GM20431 (cell line): ENCODE measurements around the gene TTC7B.

Experiments
- in situ Hi-C: fragments of 300-500 bp; cut with MseI, MboI; formaldehyde crosslinking; loops from one replicate; pipeline ENCODE4 v1.15.0; 2020; ENCODE audit warnings: low sequenced_read_pairs; ENCODE audit not compliant: unreplicated experiment

TTC7B gene

GRCh38 chr14:90491221-90491885 is 324.9 kb downstream of the TTC7B start:
- in situ Hi-C loops, result no loop called here

- in situ Hi-C loops, result no loop called here
These were observed 325.5 kb downstream of the TTC7B start for GRCh38 chr14:90490720-90491050.

GRCh38 chr14:90489916-90490719 is 326.1 kb downstream of the TTC7B start:
- in situ Hi-C loops, result no loop called here

- in situ Hi-C loops, result no loop called here
These were observed 326.9 kb downstream of the TTC7B start for GRCh38 chr14:90489306-90489705.

- in situ Hi-C loops, result no loop called here
These were observed 328.0 kb downstream of the TTC7B start for GRCh38 chr14:90488256-90488655.

- in situ Hi-C loops, result no loop called here
These were observed 328.8 kb downstream of the TTC7B start for GRCh38 chr14:90487462-90487861.

- in situ Hi-C loops, result no loop called here
These were observed 329.2 kb downstream of the TTC7B start for GRCh38 chr14:90487031-90487430.

DNA sequence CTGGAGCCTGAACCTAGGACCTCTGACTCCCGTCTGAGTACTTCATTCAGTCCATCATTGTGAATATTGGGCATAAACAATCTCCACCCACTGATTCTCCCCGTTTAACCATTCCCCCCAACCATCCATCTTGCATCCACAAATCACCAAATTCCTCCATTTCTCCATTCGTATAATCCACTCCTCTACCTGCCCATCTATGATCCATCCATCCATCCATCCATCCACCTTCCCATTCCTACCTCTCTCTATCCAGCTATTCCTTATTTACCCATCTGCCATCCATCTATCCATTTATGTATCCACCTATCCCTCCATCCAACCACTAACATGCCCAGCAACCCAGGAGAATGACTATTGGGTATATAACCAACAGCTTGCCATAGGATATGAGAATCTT is 331.9 kb downstream of the TTC7B start:
- in situ Hi-C loops, result no loop called here

- in situ Hi-C loops, result no loop called here
These were observed 332.7 kb downstream of the TTC7B start for GRCh38 chr14:90483571-90483974.

DNA sequence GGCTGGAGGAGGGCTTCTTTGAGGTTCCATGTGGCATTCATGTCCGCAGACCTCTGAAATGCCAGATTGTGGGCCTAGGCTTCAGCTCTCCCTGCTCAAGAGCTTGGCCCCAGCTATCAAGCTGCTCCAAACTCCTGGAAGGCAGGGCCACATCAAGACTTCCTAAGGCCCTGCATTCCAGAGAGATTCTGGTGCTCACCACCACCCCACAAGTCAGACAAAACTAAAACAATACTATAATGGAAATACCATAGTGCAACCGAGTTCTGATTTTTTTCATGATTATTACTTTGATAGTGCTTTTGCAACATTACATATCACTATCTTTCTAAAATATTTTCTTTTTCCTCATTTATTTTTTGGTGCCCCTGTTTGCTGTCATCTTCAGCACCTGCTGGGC is 333.1 kb downstream of the TTC7B start:
- in situ Hi-C loops, result no loop called here

DNA sequence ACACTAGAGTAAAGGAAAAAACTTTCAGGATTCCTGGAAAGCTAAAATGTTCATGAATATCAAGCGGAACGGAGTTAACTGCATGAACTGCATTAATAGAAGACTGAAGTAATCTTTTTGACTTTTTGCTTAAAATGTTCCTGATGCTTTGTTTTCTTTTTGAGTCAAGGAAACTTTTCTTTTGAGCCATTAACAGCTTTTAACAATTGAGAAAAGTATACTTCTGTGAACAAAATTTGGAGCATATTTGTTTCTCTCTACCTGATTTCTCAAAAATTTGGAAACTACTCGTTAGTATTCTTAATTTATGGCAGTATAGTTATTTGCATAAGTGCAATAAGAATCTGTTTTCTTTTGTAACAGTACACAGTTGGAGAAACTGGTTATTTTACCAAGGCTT is 340.9 kb downstream of the TTC7B start:
- in situ Hi-C loops, result no loop called here
